ENCODE results near the gene PRR3.

GRCh38 chr6:30510419-30511168 is 46.5 kb upstream of the PRR3 start:
- TF ChIP-seq CTCF (IDR thresholded peaks at IDR 0.05; ENCODE audit: insufficient read depth, low read length) (no peak), POLR2AphosphoS5 (IDR thresholded peaks at IDR 0.05; ENCODE audit: low read depth) (no peak), REST (IDR thresholded peaks at IDR 0.05; ENCODE audit: insufficient replicate concordance, low read depth) (no peak)

Data from HL-60 (cell line).